GM12865 (cell line): Measurements from ENCODE around the gene EML2.

Experiments used
- DNase-seq: peaks from one replicate; pipeline ENCODE4 v3.0.0; 2010; ENCODE audit warnings: low read depth
- H3K4me3 ChIP-seq: 2 replicates; pipeline ENCODE4 v1.5.1; 2011; ENCODE audit warnings: mild to moderate bottlenecking, low read depth, low read length, control low read depth
- CTCF ChIP-seq: IDR thresholded peaks from 2 replicates; pipeline ENCODE4 v1.5.1; 2011; ENCODE audit warnings: low read length, control low read depth, low read depth, inconsistent platforms; ENCODE audit not compliant: insufficient read depth; ENCODE audit errors: missing control alignments

EML2 gene

GRCh38 chr19:45585158-45585577, 54.0 kb downstream of the EML2 start:
- no peak for DNase-seq
- no peak for TF ChIP-seq CTCF
- peak overlapping the region; percentile 66 for H3K4me3 ChIP-seq

GRCh38 chr19:45584332-45585157, 54.7 kb downstream of the EML2 start, which contains the start of gene OPA3:
TSS of gene OPA3 (minus strand) at chr19:45584802. CDS start at chr19:45584764, 38 bp downstream.
- TF ChIP-seq CTCF = no peak
- H3K4me3 ChIP-seq = peak within 1 kb of the TSS; percentile 83
- DNase-seq = peak; percentile 100

GRCh38 chr19:45581576-45581975, 57.6 kb downstream of the EML2 start:
- no peak for TF ChIP-seq CTCF
- H3K4me3 ChIP-seq = no peak overlapping the region
- no peak for DNase-seq

- no peak for DNase-seq
- no peak for TF ChIP-seq CTCF
- no peak overlapping the region for H3K4me3 ChIP-seq
Observed at GRCh38 chr19:45578861-45579260, 60.3 kb downstream of the EML2 start.

- DNase-seq = peak; percentile 52
- TF ChIP-seq CTCF = no peak
- no peak overlapping the region for H3K4me3 ChIP-seq
Observed at GRCh38 chr19:45577111-45577905, 61.9 kb downstream of the EML2 start.

- TF ChIP-seq CTCF = no peak
- H3K4me3 ChIP-seq = no peak overlapping the region
- no peak for DNase-seq
Observed at GRCh38 chr19:45576682-45577081, 62.5 kb downstream of the EML2 start.
